ENCODE measurements around the gene PARD6G. TPM values are rescaled to one million over a fixed set of nuclear protein-coding genes. Genes with fewer than 3 reads are reported as not detected.

The PARD6G gene
- total and polyA plus RNA-seq, 10 of the 15 experiments (the other 5 are each of a cell fraction or from before 2014, with no cell fraction given), result 0.20 to 2.0 (median 0.60) TPM

DNA sequence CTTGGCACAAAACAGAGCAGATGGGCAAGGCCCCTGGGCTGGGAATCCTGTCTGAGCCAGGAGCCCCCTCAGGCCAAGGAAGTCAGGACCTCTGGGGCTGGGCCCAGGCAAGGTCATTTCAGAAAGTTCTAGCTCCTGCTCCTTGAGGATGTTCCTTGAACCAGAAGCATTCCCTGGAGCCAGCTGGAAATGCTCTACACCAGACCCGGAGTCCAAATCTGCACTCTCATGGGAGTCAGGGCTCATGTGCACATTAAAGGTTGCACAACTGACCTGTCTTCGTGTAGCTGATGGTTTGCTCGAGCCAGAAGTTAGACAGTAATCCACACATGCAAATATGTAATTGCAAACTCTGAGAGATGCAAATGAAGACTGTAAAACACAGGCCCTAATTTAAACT lies 18.0 kb downstream of the PARD6G start:
- Histone ChIP-seq H3K36me3 (ENCODE audit: control insufficient read depth in 2 of 2, insufficient read depth in 2 of 2, low read length in 1 of 2) (no peaks in the 10 kb centered on the region), H3K27ac (ENCODE audit: control insufficient read depth, insufficient read depth) (no peak overlapping the region), H3K27me3 (replicated peaks in 1 of 2; ENCODE audit: control insufficient read depth in 2 of 2, insufficient read depth in 2 of 2, low read length in 1 of 2) (peaks cover 0 to 6% of the 10 kb centered on the region in 2 experiments; a peak in 1 of 4 replicates), H3K4me3 (no peak overlapping the region), H3K4me2 (ENCODE audit: control insufficient read depth, insufficient read depth) (no peak overlapping the region), H3K4me1 (ENCODE audit: control insufficient read depth, insufficient read depth, low read length) (no peaks in the 10 kb centered on the region), H3K9ac (ENCODE audit: control insufficient read depth, insufficient read depth, low read length) (no peak overlapping the region), H4K20me1 (ENCODE audit: control insufficient read depth, insufficient read depth) (no peaks in the 10 kb centered on the region), H2AFZ (ENCODE audit: control insufficient read depth, low read depth, low read length) (no peak overlapping the region), H3K9me3 (replicated peaks; ENCODE audit: control insufficient read depth, insufficient read depth, low read length) (no peaks in the 10 kb centered on the region; the same call in 2 of the 3 replicates), H3K79me2 (ENCODE audit: control insufficient read depth, insufficient read depth, low read length) (no peaks in the 10 kb centered on the region)
- intact Hi-C loops (cut with micrococcal nuclease; ENCODE audit: unreplicated experiment), result no loop called here
- ATAC-seq (no peak), FAIRE-seq (no peak), DNase-seq (ENCODE audit: low read depth, low spot score) (no peak)
- CTCF ChIA-PET, result no interaction called here
- in situ Hi-C loops (cut with MboI), result no loop called here
- POLR2A ChIA-PET, result interaction anchor here (0.7 kb wide), 1 partner anchor 14 kb away, joined by 3 read pairs; no protein-coding TSS in a partner anchor
- RAD21 ChIA-PET (ENCODE audit: unreplicated experiment), result no interaction called here
- no TSS peak for BruUV-seq (replicated peaks)
- SMC1A ChIA-PET (ENCODE audit: uncharacterized antibody, unreplicated experiment), result no interaction called here
- TF ChIP-seq, protein P1, sequence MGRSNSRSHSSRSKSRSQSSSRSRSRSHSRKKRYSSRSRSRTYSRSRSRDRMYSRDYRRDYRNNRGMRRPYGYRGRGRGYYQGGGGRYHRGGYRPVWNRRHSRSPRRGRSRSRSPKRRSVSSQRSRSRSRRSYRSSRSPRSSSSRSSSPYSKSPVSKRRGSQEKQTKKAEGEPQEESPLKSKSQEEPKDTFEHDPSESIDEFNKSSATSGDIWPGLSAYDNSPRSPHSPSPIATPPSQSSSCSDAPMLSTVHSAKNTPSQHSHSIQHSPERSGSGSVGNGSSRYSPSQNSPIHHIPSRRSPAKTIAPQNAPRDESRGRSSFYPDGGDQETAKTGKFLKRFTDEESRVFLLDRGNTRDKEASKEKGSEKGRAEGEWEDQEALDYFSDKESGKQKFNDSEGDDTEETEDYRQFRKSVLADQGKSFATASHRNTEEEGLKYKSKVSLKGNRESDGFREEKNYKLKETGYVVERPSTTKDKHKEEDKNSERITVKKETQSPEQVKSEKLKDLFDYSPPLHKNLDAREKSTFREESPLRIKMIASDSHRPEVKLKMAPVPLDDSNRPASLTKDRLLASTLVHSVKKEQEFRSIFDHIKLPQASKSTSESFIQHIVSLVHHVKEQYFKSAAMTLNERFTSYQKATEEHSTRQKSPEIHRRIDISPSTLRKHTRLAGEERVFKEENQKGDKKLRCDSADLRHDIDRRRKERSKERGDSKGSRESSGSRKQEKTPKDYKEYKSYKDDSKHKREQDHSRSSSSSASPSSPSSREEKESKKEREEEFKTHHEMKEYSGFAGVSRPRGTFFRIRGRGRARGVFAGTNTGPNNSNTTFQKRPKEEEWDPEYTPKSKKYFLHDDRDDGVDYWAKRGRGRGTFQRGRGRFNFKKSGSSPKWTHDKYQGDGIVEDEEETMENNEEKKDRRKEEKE (IDR thresholded peaks at IDR 0.05), result no peak
- TF ChIP-seq ETV6 (conservative IDR thresholded peaks at IDR 0.05 in 1 of 2, IDR thresholded peaks at IDR 0.05 in 1 of 2; ENCODE audit: borderline replicate concordance in 1 of 2, low read depth in 1 of 2), result no peak
- TF ChIP-seq, protein P2, sequence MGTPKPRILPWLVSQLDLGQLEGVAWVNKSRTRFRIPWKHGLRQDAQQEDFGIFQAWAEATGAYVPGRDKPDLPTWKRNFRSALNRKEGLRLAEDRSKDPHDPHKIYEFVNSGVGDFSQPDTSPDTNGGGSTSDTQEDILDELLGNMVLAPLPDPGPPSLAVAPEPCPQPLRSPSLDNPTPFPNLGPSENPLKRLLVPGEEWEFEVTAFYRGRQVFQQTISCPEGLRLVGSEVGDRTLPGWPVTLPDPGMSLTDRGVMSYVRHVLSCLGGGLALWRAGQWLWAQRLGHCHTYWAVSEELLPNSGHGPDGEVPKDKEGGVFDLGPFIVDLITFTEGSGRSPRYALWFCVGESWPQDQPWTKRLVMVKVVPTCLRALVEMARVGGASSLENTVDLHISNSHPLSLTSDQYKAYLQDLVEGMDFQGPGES (IDR thresholded peaks at IDR 0.05), result no peak
- no peak for TF ChIP-seq RAD51 (IDR thresholded peaks at IDR 0.05)
- TF ChIP-seq CEBPB (IDR thresholded peaks at IDR 0.05; ENCODE audit: borderline replicate concordance in 1 of 2, low read depth in 2 of 2, low read length in 2 of 2), result no peak
- TF ChIP-seq ZSCAN29 (IDR thresholded peaks at IDR 0.05), result no peak
- whole genome bisulfite sequencing (ENCODE audit: insufficient coverage, insufficient replicate concordance, low lambda C conversion rate, missing lambda C conversion rate), result 7% methylated on average over 3 of the region's 3 CpGs

Data from GM12878 (cell line).